Neural cell (in vitro differentiated cells): Measurements from ENCODE around the gene SYMPK. TPM values are rescaled to one million over a fixed set of nuclear protein-coding genes. Genes with fewer than 3 reads are reported as not detected.

Experiments used
- H2AFZ ChIP-seq: fragments of 200-600, 300-800 bp; sonication (generic), shearing (Covaris generic); 2 replicates; pipeline ENCODE4 v1.6.0; 2014; ENCODE audit warnings: low read depth, mild to moderate bottlenecking, antibody characterized with exemption, low read length, moderate library complexity
- H3F3A ChIP-seq: fragments of 200-600 bp; shearing (Covaris generic); 2 replicates; pipeline ENCODE4 v1.6.1; 2016; ENCODE audit warnings: mild to moderate bottlenecking, moderate library complexity, mixed read lengths, antibody characterized with exemption, low read length; ENCODE audit not compliant: insufficient read depth, poor library complexity, severe bottlenecking
- H3K27ac ChIP-seq: fragments of 200-600, 300-800 bp; sonication (generic), shearing (Covaris generic); 2 replicates; pipeline ENCODE4 v1.5.1; 2014; ENCODE audit warnings: mild to moderate bottlenecking, low read length, moderate library complexity
- H3K27me3 ChIP-seq: fragments of 300-800, 200-600 bp; sonication (generic), shearing (Covaris generic); 2 replicates; pipeline ENCODE4 v1.6.0; 2014; ENCODE audit warnings: mild to moderate bottlenecking, low read depth, low read length, moderate library complexity; ENCODE audit not compliant: insufficient read depth
- H3K36me3 ChIP-seq: fragments of 300-800, 200-600 bp; sonication (generic), shearing (Covaris generic); 2 replicates; pipeline ENCODE4 v1.5.1; 2014; ENCODE audit warnings: mild to moderate bottlenecking, antibody characterized with exemption, low read length, moderate library complexity; ENCODE audit not compliant: insufficient read depth
- H3K4me2 ChIP-seq: fragments of 300-800, 200-600 bp; sonication (generic), shearing (Covaris generic); 2 replicates; pipeline ENCODE4 v1.6.0; 2014; ENCODE audit warnings: mild to moderate bottlenecking, low read length
- H3K4me3 ChIP-seq: fragments of 300-800, 200-600 bp; sonication (generic), shearing (Covaris generic); 2 replicates; pipeline ENCODE4 v1.5.1; 2014; ENCODE audit warnings: mild to moderate bottlenecking, low read length, moderate library complexity
- H3K79me2 ChIP-seq: fragments of 200-600 bp; shearing (Covaris generic); replicated peaks from 2 replicates; pipeline ENCODE4 v1.6.0; 2014; ENCODE audit warnings: mild to moderate bottlenecking, low read length, moderate library complexity; ENCODE audit not compliant: insufficient read depth
- H3K9ac ChIP-seq: fragments of 300-800, 200-600 bp; sonication (generic), shearing (Covaris generic); 2 replicates; pipeline ENCODE4 v1.6.1; 2016; ENCODE audit warnings: mild to moderate bottlenecking, low read length, mixed read lengths
- H3K9me2 ChIP-seq: fragments of 200-600 bp; shearing (Covaris generic); 2 replicates; pipeline ENCODE4 v1.6.1; 2016; ENCODE audit warnings: mild to moderate bottlenecking, low read length, mixed read lengths; ENCODE audit not compliant: insufficient read depth
- H3K9me3 ChIP-seq: fragments of 200-600, 300-800 bp; sonication (generic), shearing (Covaris generic); 2 replicates; pipeline ENCODE4 v1.6.1; 2016; ENCODE audit warnings: mild to moderate bottlenecking, mixed run types, low read length, moderate library complexity, mixed read lengths
- H4K20me1 ChIP-seq: fragments of 200-600 bp; shearing (Covaris generic); 2 replicates; pipeline ENCODE4 v1.6.1; 2016; ENCODE audit warnings: mild to moderate bottlenecking, mixed run types; ENCODE audit not compliant: insufficient read depth
- EP300 ChIP-seq: fragments of 450-650 bp; conservative IDR thresholded peaks from 2 replicates; pipeline ENCODE4 v1.6.1; 2014; ENCODE audit warnings: antibody characterized with exemption, mild to moderate bottlenecking, moderate library complexity; ENCODE audit not compliant: poor library complexity, severe bottlenecking
- EZH2 ChIP-seq: fragments of 200-600, 300-800 bp; shearing (Covaris generic), sonication (generic); IDR thresholded peaks from 2 replicates; pipeline ENCODE4 v1.6.1; 2014; ENCODE audit warnings: antibody characterized with exemption, low read length, borderline replicate concordance, mild to moderate bottlenecking; ENCODE audit not compliant: insufficient read depth, poor library complexity, severe bottlenecking
- MXI1 ChIP-seq: fragments of 450-650 bp; conservative IDR thresholded peaks from 2 replicates; pipeline ENCODE4 v1.6.1; 2014; ENCODE audit warnings: antibody characterized with exemption, mild to moderate bottlenecking; ENCODE audit not compliant: poor library complexity, severe bottlenecking
- POLR2AphosphoS5 ChIP-seq: IDR thresholded peaks from 2 replicates; pipeline ENCODE4 v1.6.1; 2012
- RAD21 ChIP-seq: fragments of 450-650 bp; conservative IDR thresholded peaks from 2 replicates; pipeline ENCODE4 v1.6.1; 2014; ENCODE audit warnings: antibody characterized with exemption, mild to moderate bottlenecking, moderate library complexity
- SMC3 ChIP-seq: fragments of 450-650 bp; conservative IDR thresholded peaks from 2 replicates; pipeline ENCODE4 v1.6.1; 2014; ENCODE audit warnings: antibody characterized with exemption, mild to moderate bottlenecking, moderate library complexity; ENCODE audit not compliant: poor library complexity
- TAF1 ChIP-seq: IDR thresholded peaks from 2 replicates; pipeline ENCODE4 v1.6.1; 2012; ENCODE audit warnings: low read depth
- polyA plus RNA-seq: library from polyadenylated mRNA; depleted of rRNA; stranded (reverse); fragments of >200 nt; gene quantifications from 2 replicates; pipeline ENCODE4 v1.2.3, GENCODE V29; 2014
- TF ChIP-seq, protein P1 (sequence below): IDR thresholded peaks from 2 replicates; pipeline ENCODE4 v1.6.1; 2012; ENCODE audit warnings: borderline replicate concordance
- TF ChIP-seq, protein P2 (sequence below): fragments of 450-650 bp; IDR thresholded peaks from 2 replicates; pipeline ENCODE4 v1.5.1; 2014; ENCODE audit warnings: antibody characterized with exemption, mild to moderate bottlenecking, moderate library complexity; ENCODE audit not compliant: poor library complexity, severe bottlenecking

The SYMPK gene
- polyA plus RNA-seq, 1 donor from 2014 or later = 22.2 TPM

DNA sequence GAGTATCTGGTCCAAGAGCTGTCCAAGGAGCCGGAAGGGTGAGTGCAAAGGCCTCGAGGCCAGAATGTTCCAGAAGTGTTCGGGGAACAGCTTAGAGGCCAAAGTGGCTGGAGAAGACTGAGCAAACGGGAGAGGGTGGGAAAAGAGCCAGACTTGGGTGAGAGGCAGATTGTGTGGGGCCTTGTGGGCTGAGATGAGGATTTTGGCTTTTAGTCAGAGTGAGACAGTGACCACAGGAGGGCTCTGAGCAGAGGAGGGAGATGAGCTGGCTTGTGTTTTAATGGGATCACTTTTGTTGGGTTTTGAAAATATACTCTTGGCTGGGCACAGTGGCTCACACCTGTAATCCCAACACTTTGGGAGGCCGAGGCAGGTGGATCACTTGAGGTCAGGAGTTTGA is 46.0 kb upstream of the SYMPK start:
- Histone ChIP-seq H3K27me3 (no peaks in the 10 kb centered on the region), H3F3A (no peaks in the 10 kb centered on the region), H3K9ac (no peak overlapping the region), H3K4me2 (no peak overlapping the region), H3K79me2 (no peaks in the 10 kb centered on the region), H3K9me2 (no peaks in the 10 kb centered on the region), H3K27ac (no peak overlapping the region), H3K4me3 (no peak overlapping the region), H4K20me1 (no peaks in the 10 kb centered on the region), H2AFZ (no peak overlapping the region), H3K9me3 (no peaks in the 10 kb centered on the region), H3K36me3 (no peaks in the 10 kb centered on the region)
- no peak for TF ChIP-seq RAD21
- TF ChIP-seq, protein P1, sequence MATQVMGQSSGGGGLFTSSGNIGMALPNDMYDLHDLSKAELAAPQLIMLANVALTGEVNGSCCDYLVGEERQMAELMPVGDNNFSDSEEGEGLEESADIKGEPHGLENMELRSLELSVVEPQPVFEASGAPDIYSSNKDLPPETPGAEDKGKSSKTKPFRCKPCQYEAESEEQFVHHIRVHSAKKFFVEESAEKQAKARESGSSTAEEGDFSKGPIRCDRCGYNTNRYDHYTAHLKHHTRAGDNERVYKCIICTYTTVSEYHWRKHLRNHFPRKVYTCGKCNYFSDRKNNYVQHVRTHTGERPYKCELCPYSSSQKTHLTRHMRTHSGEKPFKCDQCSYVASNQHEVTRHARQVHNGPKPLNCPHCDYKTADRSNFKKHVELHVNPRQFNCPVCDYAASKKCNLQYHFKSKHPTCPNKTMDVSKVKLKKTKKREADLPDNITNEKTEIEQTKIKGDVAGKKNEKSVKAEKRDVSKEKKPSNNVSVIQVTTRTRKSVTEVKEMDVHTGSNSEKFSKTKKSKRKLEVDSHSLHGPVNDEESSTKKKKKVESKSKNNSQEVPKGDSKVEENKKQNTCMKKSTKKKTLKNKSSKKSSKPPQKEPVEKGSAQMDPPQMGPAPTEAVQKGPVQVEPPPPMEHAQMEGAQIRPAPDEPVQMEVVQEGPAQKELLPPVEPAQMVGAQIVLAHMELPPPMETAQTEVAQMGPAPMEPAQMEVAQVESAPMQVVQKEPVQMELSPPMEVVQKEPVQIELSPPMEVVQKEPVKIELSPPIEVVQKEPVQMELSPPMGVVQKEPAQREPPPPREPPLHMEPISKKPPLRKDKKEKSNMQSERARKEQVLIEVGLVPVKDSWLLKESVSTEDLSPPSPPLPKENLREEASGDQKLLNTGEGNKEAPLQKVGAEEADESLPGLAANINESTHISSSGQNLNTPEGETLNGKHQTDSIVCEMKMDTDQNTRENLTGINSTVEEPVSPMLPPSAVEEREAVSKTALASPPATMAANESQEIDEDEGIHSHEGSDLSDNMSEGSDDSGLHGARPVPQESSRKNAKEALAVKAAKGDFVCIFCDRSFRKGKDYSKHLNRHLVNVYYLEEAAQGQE = no peak
- no peak for TF ChIP-seq SMC3
- no peak for TF ChIP-seq TAF1
- TF ChIP-seq EZH2 = no peak
- no peak for TF ChIP-seq EP300
- TF ChIP-seq, protein P2, sequence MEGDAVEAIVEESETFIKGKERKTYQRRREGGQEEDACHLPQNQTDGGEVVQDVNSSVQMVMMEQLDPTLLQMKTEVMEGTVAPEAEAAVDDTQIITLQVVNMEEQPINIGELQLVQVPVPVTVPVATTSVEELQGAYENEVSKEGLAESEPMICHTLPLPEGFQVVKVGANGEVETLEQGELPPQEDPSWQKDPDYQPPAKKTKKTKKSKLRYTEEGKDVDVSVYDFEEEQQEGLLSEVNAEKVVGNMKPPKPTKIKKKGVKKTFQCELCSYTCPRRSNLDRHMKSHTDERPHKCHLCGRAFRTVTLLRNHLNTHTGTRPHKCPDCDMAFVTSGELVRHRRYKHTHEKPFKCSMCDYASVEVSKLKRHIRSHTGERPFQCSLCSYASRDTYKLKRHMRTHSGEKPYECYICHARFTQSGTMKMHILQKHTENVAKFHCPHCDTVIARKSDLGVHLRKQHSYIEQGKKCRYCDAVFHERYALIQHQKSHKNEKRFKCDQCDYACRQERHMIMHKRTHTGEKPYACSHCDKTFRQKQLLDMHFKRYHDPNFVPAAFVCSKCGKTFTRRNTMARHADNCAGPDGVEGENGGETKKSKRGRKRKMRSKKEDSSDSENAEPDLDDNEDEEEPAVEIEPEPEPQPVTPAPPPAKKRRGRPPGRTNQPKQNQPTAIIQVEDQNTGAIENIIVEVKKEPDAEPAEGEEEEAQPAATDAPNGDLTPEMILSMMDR = no peak
- TF ChIP-seq MXI1 = no peak

DNA sequence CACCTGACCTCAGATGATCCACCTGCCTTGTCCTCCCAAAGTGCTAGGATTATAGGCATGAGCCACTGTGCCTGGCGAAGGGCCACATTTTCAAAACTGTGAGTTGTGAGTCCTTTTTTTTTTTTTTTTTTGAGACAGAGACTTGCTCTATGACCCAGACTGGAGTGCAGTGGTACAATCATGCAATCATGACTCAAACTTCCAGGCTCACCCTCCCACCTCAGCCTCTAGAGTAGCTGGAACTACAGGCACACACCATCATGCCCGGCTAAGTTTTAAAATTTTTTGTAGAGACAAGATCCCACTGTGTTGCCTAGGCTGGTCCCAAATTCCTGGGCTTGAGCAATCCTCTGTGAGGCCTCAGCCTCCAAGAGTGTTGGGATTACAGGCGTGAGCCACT is 43.3 kb upstream of the SYMPK start:
- TF ChIP-seq SMC3 = no peak
- TF ChIP-seq EP300 = no peak
- no peak for TF ChIP-seq POLR2AphosphoS5
- TF ChIP-seq RAD21 = no peak
- TF ChIP-seq EZH2 = no peak
- TF ChIP-seq, protein P2 = no peak
- TF ChIP-seq TAF1 = no peak
- TF ChIP-seq, protein P1 = no peak
- no peak for TF ChIP-seq MXI1
- H3K9ac ChIP-seq = no peak overlapping the region
- H3K27ac ChIP-seq = no peak overlapping the region
- H3K9me3 ChIP-seq = no peaks in the 10 kb centered on the region
- no peaks in the 10 kb centered on the region for H3F3A ChIP-seq
- no peaks in the 10 kb centered on the region for H3K9me2 ChIP-seq
- H3K36me3 ChIP-seq = no peaks in the 10 kb centered on the region
- H3K4me3 ChIP-seq = no peak overlapping the region
- H4K20me1 ChIP-seq = no peaks in the 10 kb centered on the region
- no peak overlapping the region for H2AFZ ChIP-seq
- H3K79me2 ChIP-seq = no peaks in the 10 kb centered on the region
- no peak overlapping the region for H3K4me2 ChIP-seq
- no peaks in the 10 kb centered on the region for H3K27me3 ChIP-seq
